HG02970 (cell line): Measurements from ENCODE around the gene ZFYVE28.
A peak's percentile ranks its signal among the peaks of the same experiment; 100 is the strongest.
"Not testable (repeated sequence)": the region's sequence is repeated elsewhere in the genome, so short reads cannot be mapped to it uniquely, and the experiment has no call there.

Experiments
- ATAC-seq: cut with Tn5 transposase; IDR thresholded peaks from one replicate; pipeline ENCODE4 v1.9.1; 2021; ENCODE audit warnings: mild to moderate bottlenecking, moderate library complexity, moderate number of reproducible peaks; ENCODE audit not compliant: unreplicated experiment, low FRiP score

The ZFYVE28 gene

GRCh38 chr4:2241410-2242353, 176.8 kb downstream of the ZFYVE28 start, which contains the start of the genes HAUS3 and POLN:
HAUS3 (minus strand) TSS chr4:2242121; CDS start chr4:2240946, 1,175 bp downstream.
POLN (minus strand) TSS chr4:2242121; CDS start chr4:2229231, 12,890 bp downstream.
- peak; percentile 92 for ATAC-seq

GRCh38 chr4:2241003-2241402, 177.4 kb downstream of the ZFYVE28 start:
- ATAC-seq, result no peak

- ATAC-seq, result no peak
Observed at GRCh38 chr4:2236944-2237666, 181.3 kb downstream of the ZFYVE28 start.

- ATAC-seq, result no peak
Observed at GRCh38 chr4:2231082-2231481, 187.4 kb downstream of the ZFYVE28 start.

- no peak for ATAC-seq
Observed at GRCh38 chr4:2226261-2226660, 192.2 kb downstream of the ZFYVE28 start.

GRCh38 chr4:2222838-2223237, 195.6 kb downstream of the ZFYVE28 start:
- no peak for ATAC-seq

GRCh38 chr4:2221378-2221777, 197.1 kb downstream of the ZFYVE28 start:
- ATAC-seq, result not testable (repeated sequence)

- ATAC-seq, result no peak
Observed at GRCh38 chr4:2220016-2220630, 198.3 kb downstream of the ZFYVE28 start.
